ENCODE data around the gene MED13L. TPM values are rescaled to one million over a fixed set of nuclear protein-coding genes. Genes with fewer than 3 reads are reported as not detected.

MED13L gene
- total and polyA plus RNA-seq, 4 donors = 52.2 to 196 (median 88.6) TPM

- no peaks in the 10 kb centered on the region for H3K4me1 ChIP-seq (ENCODE audit: control insufficient read depth, insufficient read depth, low read length)
- DNase-seq (ENCODE audit: low read depth in 4 of 6, low spot score in 6 of 6) = no peak
- no peaks in the 10 kb centered on the region for H3K36me3 ChIP-seq (ENCODE audit: control insufficient read depth, insufficient read depth, low read length)
- no peak overlapping the region for H3K27ac ChIP-seq (ENCODE audit: low read depth, low read length)
- H3K27me3 ChIP-seq (ENCODE audit: control insufficient read depth, insufficient read depth, low read length) = peaks cover 2% of the 10 kb centered on the region
- H3K9me3 ChIP-seq (ENCODE audit: control insufficient read depth, insufficient read depth, low read length) = peaks cover 2% of the 10 kb centered on the region
- 83% methylated on average over 3 of the region's 5 CpGs for WGBS (ENCODE audit: insufficient coverage)
- H3K4me3 ChIP-seq (ENCODE audit: low read depth, low read length) = no peak overlapping the region
Observed at GRCh38 chr12:115910057-115910456, 367.4 kb downstream of the MED13L start.

Small RNA genes lying within 50 kb of the gene (small RNA-seq; reads per million reads assigned to genes)
- not detected for gene MIR620 (ENCODE audit: low replicate concordance)
- not detected for gene RNU6-1188P (ENCODE audit: low replicate concordance)
- gene SNRPGP18 (ENCODE audit: low replicate concordance) = not detected

Data from spinal cord (tissue), 10 donors.